HCT116 (cell line): ENCODE measurements around the gene KLRC3. TPM values are rescaled to one million over a fixed set of nuclear protein-coding genes. Genes with fewer than 3 reads are reported as not detected.
A peak's percentile ranks its signal among the peaks of the same experiment; 100 is the strongest.
"Not testable (repeated sequence)": the region's sequence is repeated elsewhere in the genome, so short reads cannot be mapped to it uniquely, and the experiment has no call there.

Experiments used
- ATAC-seq: fragments of 200-7000 bp; cut with Tn5 transposase; 2 replicates; pipeline ENCODE4 v1.9.1; 2020; ENCODE audit warnings: mild to moderate bottlenecking, moderate library complexity
- BruUV-seq: library from RNA; stranded (reverse); fragments of 400-500 nt; replicated peaks from 2 replicates; lab custom pipeline; 2021; lab: Mats Ljungman, UMichigan
- CTCF ChIA-PET: fragments of 300-600 bp; sonication (Branson Sonifier 250); formaldehyde crosslinking; loops from one replicate; lab custom pipeline; 2021; ENCODE audit warnings: antibody characterized with exemption; lab: Charles Lee
- POLR2A ChIA-PET: fragments of 300-600, 350-600 bp; sonication (Branson Sonifier 250); formaldehyde crosslinking; loops from one replicate; lab custom pipeline; 2021; ENCODE audit warnings: antibody characterized with exemption; lab: Charles Lee
- RAD21 ChIA-PET, 2 experiments: fragments of 300-600 bp; sonication (Branson Sonifier 250); formaldehyde crosslinking; loops; one replicate each; lab custom pipeline; 2023; ENCODE audit warnings: low total read pairs in 2 of 2; ENCODE audit not compliant: uncharacterized antibody in 2 of 2, unreplicated experiment in 2 of 2, low non-redundant PET in 1 of 2; lab: Charles Lee
- DNase-seq: peaks from one replicate; pipeline ENCODE4 v3.0.0-alpha.2; 2010; ENCODE audit warnings: low read depth, low spot score
- H2AFZ ChIP-seq: fragments of 200-600 bp; shearing (Covaris generic), sonication (generic); 2 replicates; pipeline ENCODE4 v1.6.1; 2017; ENCODE audit warnings: low read depth, mixed run types, mixed read lengths, antibody characterized with exemption, low read length; ENCODE audit not compliant: poor library complexity, severe bottlenecking
- H3K27ac ChIP-seq: 2 replicates; pipeline ENCODE4 v1.5.1; 2012; ENCODE audit warnings: low read depth, low read length
- H3K27me3 ChIP-seq: fragments of 200-600 bp; sonication (generic); 2 replicates; pipeline ENCODE4 v1.6.1; 2016; ENCODE audit warnings: mixed run types, low read length, mixed read lengths; ENCODE audit not compliant: insufficient read depth
- H3K36me3 ChIP-seq, 2 experiments: fragments of 200-500 bp in 1 of 2; fragments of 200-600 bp in 1 of 2; sonication (Bioruptor generic) in 1 of 2; sonication (generic) in 1 of 2; 2 replicates each; pipeline versions ENCODE4 v1.5.1 to v1.6.1; 2014 to 2016; ENCODE audit warnings: low read length in 2 of 2, inconsistent platforms in 1 of 2, mixed read lengths in 1 of 2, mixed run types in 1 of 2; ENCODE audit not compliant: insufficient read depth in 2 of 2, control insufficient read depth in 1 of 2
- H3K4me1 ChIP-seq, 2 experiments: fragments of 200-600 bp in 1 of 2; sonication (generic) in 1 of 2; 2 replicates each; pipeline versions ENCODE4 v1.5.1 to v1.6.1; 2012 to 2017; ENCODE audit warnings: low read length in 2 of 2, inconsistent platforms in 1 of 2, mild to moderate bottlenecking in 1 of 2, mixed read lengths in 1 of 2, mixed run types in 1 of 2, moderate library complexity in 1 of 2; ENCODE audit not compliant: insufficient read depth in 2 of 2, control insufficient read depth in 1 of 2
- H3K4me2 ChIP-seq: fragments of 200-600 bp; sonication (generic); 2 replicates; pipeline ENCODE4 v1.6.1; 2017; ENCODE audit warnings: mixed run types, low read length, mixed read lengths
- H3K4me3 ChIP-seq, 2 experiments: fragments of 200-600 bp in 1 of 2; sonication (generic) in 1 of 2; replicated peaks in 1 of 2; 2 replicates each; pipeline ENCODE4 v1.5.1; 2011 to 2016; ENCODE audit warnings: low read length in 2 of 2, control low read depth in 1 of 2, low read depth in 1 of 2, mild to moderate bottlenecking in 1 of 2, mixed read lengths in 1 of 2, mixed run types in 1 of 2
- H3K79me2 ChIP-seq: fragments of 200-600 bp; sonication (generic); 2 replicates; pipeline ENCODE4 v1.6.1; 2017; ENCODE audit warnings: mild to moderate bottlenecking, mixed run types, low read length, moderate library complexity, mixed read lengths; ENCODE audit not compliant: insufficient read depth
- H3K9ac ChIP-seq: fragments of 200-600 bp; sonication (generic); 2 replicates; pipeline ENCODE4 v1.6.1; 2016; ENCODE audit warnings: low read length, mixed read lengths
- H3K9me2 ChIP-seq: fragments of 200-600 bp; sonication (generic), shearing (Covaris generic); 2 replicates; pipeline ENCODE4 v1.6.1; 2017; ENCODE audit warnings: mixed run types, mild to moderate bottlenecking, moderate library complexity; ENCODE audit not compliant: insufficient read depth
- H3K9me3 ChIP-seq, 2 experiments: fragments of 200-500 bp in 1 of 2; fragments of 200-600 bp in 1 of 2; sonication (Bioruptor generic) in 1 of 2; sonication (generic) in 1 of 2; 2 replicates each; pipeline ENCODE4 v1.6.1; 2014 to 2017; ENCODE audit warnings: low read length in 2 of 2, mixed read lengths in 2 of 2, inconsistent platforms in 1 of 2, low read depth in 1 of 2, mild to moderate bottlenecking in 1 of 2, mixed run types in 1 of 2, moderate library complexity in 1 of 2; ENCODE audit not compliant: control insufficient read depth in 1 of 2, insufficient read depth in 1 of 2
- H4K20me1 ChIP-seq: fragments of 200-600 bp; sonication (generic), shearing (Covaris generic); 2 replicates; pipeline ENCODE4 v1.6.1; 2017; ENCODE audit warnings: mixed run types, mild to moderate bottlenecking, moderate library complexity; ENCODE audit not compliant: insufficient read depth
- ELF1 ChIP-seq: IDR thresholded peaks from 2 replicates; pipeline ENCODE4 v1.6.1; 2012; ENCODE audit warnings: low read depth, borderline replicate concordance
- RAD21 ChIP-seq: IDR thresholded peaks from 2 replicates; pipeline ENCODE4 v1.6.1; 2012; ENCODE audit warnings: low read depth, mild to moderate bottlenecking
- SIN3A ChIP-seq: IDR thresholded peaks from 2 replicates; pipeline ENCODE4 v1.6.1; 2012; ENCODE audit warnings: low read depth
- TCF7L2 ChIP-seq: IDR thresholded peaks from 2 replicates; pipeline ENCODE4 v1.7.0; 2011; ENCODE audit warnings: borderline replicate concordance, inconsistent platforms; ENCODE audit not compliant: insufficient read depth, insufficient read length; ENCODE audit errors: extremely low read depth
- ZNF274 ChIP-seq: fragments of 200-500 bp; sonication (Bioruptor generic); IDR thresholded peaks from 2 replicates; pipeline ENCODE4 v1.6.1; 2014; ENCODE audit warnings: mild to moderate bottlenecking, low read depth, low read length, inconsistent platforms
- intact Hi-C: fragments of 100-400 bp; cut with micrococcal nuclease; formaldehyde crosslinking; loops from 2 replicates; pipeline ENCODE4 v1.10.0; 2022
- total RNA-seq: library from RNA; stranded (reverse); gene quantifications from one replicate; pipeline ENCODE4 v1.2.1, GENCODE V29; 2021; ENCODE audit not compliant: unreplicated experiment
- TF ChIP-seq, protein P1 (sequence below): IDR thresholded peaks from 2 replicates; pipeline ENCODE4 v1.6.1; 2011; ENCODE audit warnings: mild to moderate bottlenecking, low read length, moderate library complexity; ENCODE audit not compliant: insufficient replicate concordance; ENCODE audit errors: extremely low read depth
- TF ChIP-seq, protein P2 (sequence below): IDR thresholded peaks from 2 replicates; pipeline ENCODE4 v1.6.1; 2012

KLRC3 gene
- total RNA-seq, 1 experiment from 2014 or later = 1.8 TPM

DNA sequence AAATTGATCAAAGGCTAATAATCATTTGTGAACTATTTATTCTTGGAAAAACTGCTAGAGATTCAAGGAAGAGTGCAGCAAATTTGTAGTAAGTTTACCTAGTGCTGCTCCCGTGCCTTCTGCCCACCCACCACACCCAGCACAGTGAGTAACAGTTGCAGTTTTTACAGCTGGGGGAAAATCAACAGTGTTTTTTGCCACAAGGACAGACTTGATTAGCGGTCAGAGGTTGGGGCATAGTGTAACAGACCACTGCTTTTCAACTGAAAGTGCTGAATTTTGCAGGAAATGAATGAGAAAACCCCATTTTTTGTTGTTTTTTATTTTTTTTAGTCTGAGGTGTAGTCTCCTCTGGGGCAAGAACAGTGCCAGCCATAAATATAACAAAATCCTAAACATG is 23.1 kb downstream of the KLRC3 start:
- DNase-seq = no peak
- CTCF ChIA-PET = interaction anchor here (1.4 kb wide), 1 partner anchor 14 kb away, joined by 3 read pairs; no protein-coding TSS in a partner anchor
- POLR2A ChIA-PET = no interaction called here
- Histone ChIP-seq H3K27ac (no peak overlapping the region), H3K27me3 (no peaks in the 10 kb centered on the region), H2AFZ (no peak overlapping the region), H3K4me2 (no peak overlapping the region), H3K36me3 (no peaks in the 10 kb centered on the region), H3K9me3 (no peaks in the 10 kb centered on the region), H3K9me2 (no peaks in the 10 kb centered on the region), H3K79me2 (no peaks in the 10 kb centered on the region), H3K4me1 (peaks cover 11 to 38% of the 10 kb centered on the region in 2 experiments), H3K4me3 (no peak overlapping the region), H4K20me1 (no peaks in the 10 kb centered on the region), H3K9ac (no peak overlapping the region)
- ATAC-seq = no peak
- TF ChIP-seq SIN3A (no peak), RAD21 (no peak), TCF7L2 (no peak), ZNF274 (no peak), ELF1 (no peak)
- TF ChIP-seq, protein P1, sequence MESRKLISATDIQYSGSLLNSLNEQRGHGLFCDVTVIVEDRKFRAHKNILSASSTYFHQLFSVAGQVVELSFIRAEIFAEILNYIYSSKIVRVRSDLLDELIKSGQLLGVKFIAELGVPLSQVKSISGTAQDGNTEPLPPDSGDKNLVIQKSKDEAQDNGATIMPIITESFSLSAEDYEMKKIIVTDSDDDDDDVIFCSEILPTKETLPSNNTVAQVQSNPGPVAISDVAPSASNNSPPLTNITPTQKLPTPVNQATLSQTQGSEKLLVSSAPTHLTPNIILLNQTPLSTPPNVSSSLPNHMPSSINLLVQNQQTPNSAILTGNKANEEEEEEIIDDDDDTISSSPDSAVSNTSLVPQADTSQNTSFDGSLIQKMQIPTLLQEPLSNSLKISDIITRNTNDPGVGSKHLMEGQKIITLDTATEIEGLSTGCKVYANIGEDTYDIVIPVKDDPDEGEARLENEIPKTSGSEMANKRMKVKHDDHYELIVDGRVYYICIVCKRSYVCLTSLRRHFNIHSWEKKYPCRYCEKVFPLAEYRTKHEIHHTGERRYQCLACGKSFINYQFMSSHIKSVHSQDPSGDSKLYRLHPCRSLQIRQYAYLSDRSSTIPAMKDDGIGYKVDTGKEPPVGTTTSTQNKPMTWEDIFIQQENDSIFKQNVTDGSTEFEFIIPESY = no peak
- TF ChIP-seq, protein P2, sequence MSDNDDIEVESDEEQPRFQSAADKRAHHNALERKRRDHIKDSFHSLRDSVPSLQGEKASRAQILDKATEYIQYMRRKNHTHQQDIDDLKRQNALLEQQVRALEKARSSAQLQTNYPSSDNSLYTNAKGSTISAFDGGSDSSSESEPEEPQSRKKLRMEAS = no peak
- RAD21 ChIA-PET = no interaction called here
- intact Hi-C loops = no loop called here
- BruUV-seq = no TSS peak

DNA sequence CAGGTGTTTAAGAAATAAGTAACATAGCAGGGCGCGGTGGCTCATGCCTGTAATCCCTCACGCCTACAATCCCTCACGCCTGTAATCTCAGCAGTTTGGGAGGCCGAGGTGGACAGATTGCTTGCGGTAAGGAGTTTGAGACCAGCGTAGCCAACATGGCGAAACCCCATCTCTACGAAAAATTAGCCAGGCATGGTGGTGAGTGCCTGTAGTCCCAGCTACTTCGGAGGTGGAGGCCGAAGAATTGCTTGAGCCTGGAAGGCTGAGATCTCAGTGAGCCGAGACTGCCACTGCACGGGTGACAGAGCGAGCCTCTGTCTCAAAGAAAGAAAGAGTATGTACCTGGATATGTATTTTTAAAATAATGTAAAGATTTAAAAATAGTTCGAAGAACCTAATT is 24.2 kb downstream of the KLRC3 start:
- CTCF ChIA-PET, H3K9me3 ChIP-seq, ATAC-seq, DNase-seq, H3K27me3 ChIP-seq, H3K9ac ChIP-seq, H3K4me3 ChIP-seq, H3K36me3 ChIP-seq, BruUV-seq, H2AFZ ChIP-seq, H3K9me2 ChIP-seq, intact Hi-C loops, H3K79me2 ChIP-seq, POLR2A ChIA-PET, H4K20me1 ChIP-seq, H3K4me2 ChIP-seq, RAD21 ChIA-PET: not testable (repeated sequence)
- H3K27ac ChIP-seq = peak overlapping the region; percentile 49; the same call in 1 of the 2 replicates
- peaks cover 20 to 45% of the 10 kb centered on the region in 2 experiments for H3K4me1 ChIP-seq
